ENCODE measurements around the gene ARRDC2. TPM values are rescaled to one million over a fixed set of nuclear protein-coding genes. Genes with fewer than 3 reads are reported as not detected.

ARRDC2 gene
- total RNA-seq, 1 experiment from 2014 or later = 15.5 TPM

GRCh38 chr19:18010149-18010548 is 2.2 kb downstream of the ARRDC2 start:
- H3K79me2 ChIP-seq (ENCODE audit: low read depth) = peaks cover 6% of the 10 kb centered on the region; the same call in 1 of the 2 replicates
- TF ChIP-seq CTCF (conservative IDR thresholded peaks at IDR 0.05) (no peak), EZH2 (IDR thresholded peaks at IDR 0.05; ENCODE audit: low read depth) (no peak)
- intact Hi-C loops (cut with micrococcal nuclease; ENCODE audit: unreplicated experiment) = no loop called here
- H3K4me2 ChIP-seq = no peak overlapping the region
- BruUV-seq (replicated peaks) = no TSS peak
- H3K4me1 ChIP-seq (replicated peaks; ENCODE audit: insufficient read depth) = peaks cover 7% of the 10 kb centered on the region; the same call in 1 of the 2 replicates
- H4K20me1 ChIP-seq (ENCODE audit: insufficient read depth) = peaks cover 32% of the 10 kb centered on the region
- no peak overlapping the region for H3K27ac ChIP-seq
- H3K27me3 ChIP-seq (ENCODE audit: insufficient read depth, low read depth) = no peaks in the 10 kb centered on the region
- POLR2A ChIA-PET (ENCODE audit: unreplicated experiment) = no interaction called here
- no peaks in the 10 kb centered on the region for H3K9me2 ChIP-seq (ENCODE audit: insufficient read depth)
- no peaks in the 10 kb centered on the region for H3K9me3 ChIP-seq (ENCODE audit: insufficient read depth, low read depth)
- H3K36me3 ChIP-seq (ENCODE audit: low read depth) = peaks cover 37% of the 10 kb centered on the region
- CTCF ChIA-PET = no interaction called here
- DNase-seq = no peak
- H3K4me3 ChIP-seq = no peak overlapping the region
- H3F3A ChIP-seq (ENCODE audit: insufficient read depth, low read depth) = peaks cover 45% of the 10 kb centered on the region
- H2AFZ ChIP-seq = no peak overlapping the region

DNA sequence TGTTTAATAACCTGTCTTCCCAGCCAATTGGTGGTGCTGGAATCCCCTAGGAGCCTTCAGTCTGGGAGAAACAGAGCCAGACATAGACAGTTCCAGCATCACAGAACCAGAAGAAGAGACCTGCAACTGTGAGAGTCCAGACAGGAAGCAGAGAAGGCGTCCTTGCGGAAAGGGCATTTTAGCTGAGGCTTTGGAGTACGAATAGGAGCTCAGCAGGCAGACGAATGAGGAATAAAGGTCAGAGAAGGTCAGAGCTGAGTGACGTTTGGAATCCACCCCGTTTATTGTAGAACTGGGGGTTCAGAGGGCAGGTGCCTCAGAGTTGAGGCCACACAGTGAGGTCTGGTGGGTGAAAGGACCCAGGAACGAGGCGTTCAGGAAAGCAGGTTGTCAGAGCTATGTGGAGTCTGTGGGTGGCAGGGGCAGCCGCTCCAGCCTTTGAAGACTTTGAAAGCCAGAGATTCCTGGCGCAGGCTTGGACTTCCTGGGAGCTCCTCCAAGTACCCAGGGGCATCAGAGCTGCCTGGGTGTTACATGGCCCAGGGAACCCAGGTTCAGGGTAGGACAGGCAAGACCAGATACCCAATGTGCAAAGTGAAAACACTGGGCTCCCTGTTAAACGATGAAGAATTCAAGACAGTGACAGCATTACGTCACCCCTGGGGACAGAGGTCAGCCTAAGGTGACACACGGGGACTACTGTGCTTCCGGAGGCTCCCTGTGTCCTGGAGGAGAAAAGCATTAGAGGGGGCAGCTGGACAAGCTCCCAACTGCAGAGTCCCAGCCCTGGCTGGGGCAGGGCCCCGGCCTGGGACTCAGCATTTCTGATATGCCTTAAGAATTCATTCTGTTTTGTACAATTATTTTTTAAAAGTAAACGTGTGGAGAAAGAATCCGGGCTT is 5.5 kb downstream of the ARRDC2 start:
- H4K20me1 ChIP-seq (ENCODE audit: insufficient read depth) = peaks cover 15% of the 10 kb centered on the region
- H3K4me3 ChIP-seq = no peak overlapping the region
- no peaks in the 10 kb centered on the region for H3K9me2 ChIP-seq (ENCODE audit: insufficient read depth)
- no peak for DNase-seq
- H3F3A ChIP-seq (ENCODE audit: insufficient read depth, low read depth) = peaks cover 54% of the 10 kb centered on the region
- no peaks in the 10 kb centered on the region for H3K9me3 ChIP-seq (ENCODE audit: insufficient read depth, low read depth)
- H3K79me2 ChIP-seq (ENCODE audit: low read depth) = no peaks in the 10 kb centered on the region
- H3K4me1 ChIP-seq (replicated peaks; ENCODE audit: insufficient read depth) = no peaks in the 10 kb centered on the region
- no peak overlapping the region for H3K27ac ChIP-seq
- TSS peak; percentile 11 for BruUV-seq (replicated peaks)
- no peak for TF ChIP-seq CTCF (conservative IDR thresholded peaks at IDR 0.05)
- no peak for TF ChIP-seq EZH2 (IDR thresholded peaks at IDR 0.05; ENCODE audit: low read depth)
- POLR2A ChIA-PET (ENCODE audit: unreplicated experiment) = no interaction called here
- intact Hi-C loops (cut with micrococcal nuclease; ENCODE audit: unreplicated experiment) = no loop called here
- no peak overlapping the region for H3K4me2 ChIP-seq
- H3K27me3 ChIP-seq (ENCODE audit: insufficient read depth, low read depth) = no peaks in the 10 kb centered on the region
- CTCF ChIA-PET = no interaction called here
- peaks cover 36% of the 10 kb centered on the region for H3K36me3 ChIP-seq (ENCODE audit: low read depth)
- H2AFZ ChIP-seq = no peak overlapping the region

GRCh38 chr19:18014197-18014596 is 6.2 kb downstream of the ARRDC2 start:
- no peaks in the 10 kb centered on the region for H3K27me3 ChIP-seq (ENCODE audit: insufficient read depth, low read depth)
- ChIA-PET CTCF (no interaction called here), POLR2A (ENCODE audit: unreplicated experiment) (no interaction called here)
- H3K9me2 ChIP-seq (ENCODE audit: insufficient read depth) = no peaks in the 10 kb centered on the region
- no peaks in the 10 kb centered on the region for H3K79me2 ChIP-seq (ENCODE audit: low read depth)
- peaks cover 50% of the 10 kb centered on the region for H3F3A ChIP-seq (ENCODE audit: insufficient read depth, low read depth)
- no peak for DNase-seq
- H3K4me2 ChIP-seq = no peak overlapping the region
- no peak overlapping the region for H2AFZ ChIP-seq
- no peaks in the 10 kb centered on the region for H3K4me1 ChIP-seq (replicated peaks; ENCODE audit: insufficient read depth)
- H3K36me3 ChIP-seq (ENCODE audit: low read depth) = peaks cover 29% of the 10 kb centered on the region
- no peaks in the 10 kb centered on the region for H3K9me3 ChIP-seq (ENCODE audit: insufficient read depth, low read depth)
- peaks cover 8% of the 10 kb centered on the region; the same call in 1 of the 2 replicates for H4K20me1 ChIP-seq (ENCODE audit: insufficient read depth)
- TF ChIP-seq CTCF (conservative IDR thresholded peaks at IDR 0.05) (no peak), EZH2 (IDR thresholded peaks at IDR 0.05; ENCODE audit: low read depth) (no peak)
- H3K4me3 ChIP-seq = no peak overlapping the region
- no peak overlapping the region for H3K27ac ChIP-seq
- intact Hi-C loops (cut with micrococcal nuclease; ENCODE audit: unreplicated experiment) = no loop called here
- BruUV-seq (replicated peaks) = no TSS peak

Measured in PC-9 (cell line).